ENCODE data around the gene DNAJC21.

DNA sequence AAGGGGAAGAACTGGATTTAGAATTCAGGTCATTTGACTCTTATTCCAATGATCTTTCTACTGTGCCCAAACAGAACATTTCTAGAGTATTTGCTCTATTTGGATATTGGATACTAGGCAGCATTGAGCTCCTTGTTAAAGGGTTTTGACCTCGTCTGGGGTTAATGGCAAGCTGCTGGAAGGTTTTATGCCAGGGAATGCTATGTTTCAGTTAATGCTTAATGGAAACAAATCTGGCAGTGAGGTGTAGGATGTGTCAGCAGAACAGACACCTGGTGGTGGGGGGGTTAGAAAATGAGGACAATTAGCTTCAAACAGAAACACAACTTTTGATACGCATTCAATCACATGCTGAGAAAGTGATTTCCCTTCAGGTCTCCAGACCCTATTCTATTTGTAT, 66.9 kb downstream of the DNAJC21 start:
- TF ChIP-seq POLR2AphosphoS5 (IDR thresholded peaks at IDR 0.05; ENCODE audit: low read depth, low read length) = no peak
- TF ChIP-seq, protein P1, sequence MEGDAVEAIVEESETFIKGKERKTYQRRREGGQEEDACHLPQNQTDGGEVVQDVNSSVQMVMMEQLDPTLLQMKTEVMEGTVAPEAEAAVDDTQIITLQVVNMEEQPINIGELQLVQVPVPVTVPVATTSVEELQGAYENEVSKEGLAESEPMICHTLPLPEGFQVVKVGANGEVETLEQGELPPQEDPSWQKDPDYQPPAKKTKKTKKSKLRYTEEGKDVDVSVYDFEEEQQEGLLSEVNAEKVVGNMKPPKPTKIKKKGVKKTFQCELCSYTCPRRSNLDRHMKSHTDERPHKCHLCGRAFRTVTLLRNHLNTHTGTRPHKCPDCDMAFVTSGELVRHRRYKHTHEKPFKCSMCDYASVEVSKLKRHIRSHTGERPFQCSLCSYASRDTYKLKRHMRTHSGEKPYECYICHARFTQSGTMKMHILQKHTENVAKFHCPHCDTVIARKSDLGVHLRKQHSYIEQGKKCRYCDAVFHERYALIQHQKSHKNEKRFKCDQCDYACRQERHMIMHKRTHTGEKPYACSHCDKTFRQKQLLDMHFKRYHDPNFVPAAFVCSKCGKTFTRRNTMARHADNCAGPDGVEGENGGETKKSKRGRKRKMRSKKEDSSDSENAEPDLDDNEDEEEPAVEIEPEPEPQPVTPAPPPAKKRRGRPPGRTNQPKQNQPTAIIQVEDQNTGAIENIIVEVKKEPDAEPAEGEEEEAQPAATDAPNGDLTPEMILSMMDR (IDR thresholded peaks at IDR 0.05) = no peak
- TF ChIP-seq, protein P2, sequence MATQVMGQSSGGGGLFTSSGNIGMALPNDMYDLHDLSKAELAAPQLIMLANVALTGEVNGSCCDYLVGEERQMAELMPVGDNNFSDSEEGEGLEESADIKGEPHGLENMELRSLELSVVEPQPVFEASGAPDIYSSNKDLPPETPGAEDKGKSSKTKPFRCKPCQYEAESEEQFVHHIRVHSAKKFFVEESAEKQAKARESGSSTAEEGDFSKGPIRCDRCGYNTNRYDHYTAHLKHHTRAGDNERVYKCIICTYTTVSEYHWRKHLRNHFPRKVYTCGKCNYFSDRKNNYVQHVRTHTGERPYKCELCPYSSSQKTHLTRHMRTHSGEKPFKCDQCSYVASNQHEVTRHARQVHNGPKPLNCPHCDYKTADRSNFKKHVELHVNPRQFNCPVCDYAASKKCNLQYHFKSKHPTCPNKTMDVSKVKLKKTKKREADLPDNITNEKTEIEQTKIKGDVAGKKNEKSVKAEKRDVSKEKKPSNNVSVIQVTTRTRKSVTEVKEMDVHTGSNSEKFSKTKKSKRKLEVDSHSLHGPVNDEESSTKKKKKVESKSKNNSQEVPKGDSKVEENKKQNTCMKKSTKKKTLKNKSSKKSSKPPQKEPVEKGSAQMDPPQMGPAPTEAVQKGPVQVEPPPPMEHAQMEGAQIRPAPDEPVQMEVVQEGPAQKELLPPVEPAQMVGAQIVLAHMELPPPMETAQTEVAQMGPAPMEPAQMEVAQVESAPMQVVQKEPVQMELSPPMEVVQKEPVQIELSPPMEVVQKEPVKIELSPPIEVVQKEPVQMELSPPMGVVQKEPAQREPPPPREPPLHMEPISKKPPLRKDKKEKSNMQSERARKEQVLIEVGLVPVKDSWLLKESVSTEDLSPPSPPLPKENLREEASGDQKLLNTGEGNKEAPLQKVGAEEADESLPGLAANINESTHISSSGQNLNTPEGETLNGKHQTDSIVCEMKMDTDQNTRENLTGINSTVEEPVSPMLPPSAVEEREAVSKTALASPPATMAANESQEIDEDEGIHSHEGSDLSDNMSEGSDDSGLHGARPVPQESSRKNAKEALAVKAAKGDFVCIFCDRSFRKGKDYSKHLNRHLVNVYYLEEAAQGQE (IDR thresholded peaks at IDR 0.05; ENCODE audit: insufficient read depth in 1 of 2, low read depth in 2 of 2, low read length in 1 of 2) = no peak
- no peak for TF ChIP-seq SIN3A (IDR thresholded peaks at IDR 0.05; ENCODE audit: borderline replicate concordance, insufficient read depth, low read depth, low read length)
